ENCODE measurements around the gene SFXN5.

The SFXN5 gene

GRCh38 chr2:72956050-72956395 lies 115.5 kb downstream of the SFXN5 start:
- TF ChIP-seq SIN3A (IDR thresholded peaks at IDR 0.05; ENCODE audit: borderline replicate concordance, insufficient read depth, low read length): no peak
- no peak for TF ChIP-seq REST (IDR thresholded peaks at IDR 0.05; ENCODE audit: insufficient read depth in 1 of 2, low read depth in 2 of 2, low read length in 2 of 2)
- no peak for TF ChIP-seq TAF1 (IDR thresholded peaks at IDR 0.05; ENCODE audit: borderline replicate concordance, insufficient read depth, low read length)
- no peak for TF ChIP-seq POLR2AphosphoS5 (IDR thresholded peaks at IDR 0.05; ENCODE audit: low read depth, low read length)
- TF ChIP-seq FOXP2 (optimal IDR thresholded peaks at IDR 0.05; ENCODE audit: borderline replicate concordance, extremely low read depth, extremely low read length, insufficient read depth): no peak

- TF ChIP-seq POLR2AphosphoS5 (IDR thresholded peaks at IDR 0.05; ENCODE audit: low read depth, low read length): no peak
- TF ChIP-seq TAF1 (IDR thresholded peaks at IDR 0.05; ENCODE audit: borderline replicate concordance, insufficient read depth, low read length): no peak
- no peak for TF ChIP-seq FOXP2 (optimal IDR thresholded peaks at IDR 0.05; ENCODE audit: borderline replicate concordance, extremely low read depth, extremely low read length, insufficient read depth)
- TF ChIP-seq REST (IDR thresholded peaks at IDR 0.05; ENCODE audit: insufficient read depth in 1 of 2, low read depth in 2 of 2, low read length in 2 of 2): no peak
- TF ChIP-seq SIN3A (IDR thresholded peaks at IDR 0.05; ENCODE audit: borderline replicate concordance, insufficient read depth, low read length): no peak
Observed at GRCh38 chr2:72955228-72956049, 116.1 kb downstream of the SFXN5 start.

GRCh38 chr2:72954376-72955227 lies 116.9 kb downstream of the SFXN5 start:
- TF ChIP-seq TAF1 (IDR thresholded peaks at IDR 0.05; ENCODE audit: borderline replicate concordance, insufficient read depth, low read length) (no peak), SIN3A (IDR thresholded peaks at IDR 0.05; ENCODE audit: borderline replicate concordance, insufficient read depth, low read length) (no peak), POLR2AphosphoS5 (IDR thresholded peaks at IDR 0.05; ENCODE audit: low read depth, low read length) (no peak), REST (IDR thresholded peaks at IDR 0.05; ENCODE audit: insufficient read depth in 1 of 2, low read depth in 2 of 2, low read length in 2 of 2) (no peak), FOXP2 (optimal IDR thresholded peaks at IDR 0.05; ENCODE audit: borderline replicate concordance, extremely low read depth, extremely low read length, insufficient read depth) (no peak)

- TF ChIP-seq FOXP2 (optimal IDR thresholded peaks at IDR 0.05; ENCODE audit: borderline replicate concordance, extremely low read depth, extremely low read length, insufficient read depth): no peak
- no peak for TF ChIP-seq TAF1 (IDR thresholded peaks at IDR 0.05; ENCODE audit: borderline replicate concordance, insufficient read depth, low read length)
Observed at GRCh38 chr2:72953976-72954375, 117.5 kb downstream of the SFXN5 start.

GRCh38 chr2:72953528-72953927 lies 118.0 kb downstream of the SFXN5 start:
- TF ChIP-seq SIN3A (IDR thresholded peaks at IDR 0.05; ENCODE audit: borderline replicate concordance, insufficient read depth, low read length): no peak
- no peak for TF ChIP-seq TAF1 (IDR thresholded peaks at IDR 0.05; ENCODE audit: borderline replicate concordance, insufficient read depth, low read length)
- TF ChIP-seq POLR2AphosphoS5 (IDR thresholded peaks at IDR 0.05; ENCODE audit: low read depth, low read length): no peak
- no peak for TF ChIP-seq REST (IDR thresholded peaks at IDR 0.05; ENCODE audit: insufficient read depth in 1 of 2, low read depth in 2 of 2, low read length in 2 of 2)

All from PFSK-1 (cell line).